HG02943 (cell line): ENCODE results near the gene TPX2.
"Not testable (repeated sequence)": the region's sequence is repeated elsewhere in the genome, so short reads cannot be mapped to it uniquely, and the experiment has no call there.

Experiments
- ATAC-seq: cut with Tn5 transposase; IDR thresholded peaks from one replicate; pipeline ENCODE4 v1.9.1; 2021; ENCODE audit warnings: mild to moderate bottlenecking, low read depth, moderate library complexity; ENCODE audit not compliant: unreplicated experiment

The TPX2 gene

DNA sequence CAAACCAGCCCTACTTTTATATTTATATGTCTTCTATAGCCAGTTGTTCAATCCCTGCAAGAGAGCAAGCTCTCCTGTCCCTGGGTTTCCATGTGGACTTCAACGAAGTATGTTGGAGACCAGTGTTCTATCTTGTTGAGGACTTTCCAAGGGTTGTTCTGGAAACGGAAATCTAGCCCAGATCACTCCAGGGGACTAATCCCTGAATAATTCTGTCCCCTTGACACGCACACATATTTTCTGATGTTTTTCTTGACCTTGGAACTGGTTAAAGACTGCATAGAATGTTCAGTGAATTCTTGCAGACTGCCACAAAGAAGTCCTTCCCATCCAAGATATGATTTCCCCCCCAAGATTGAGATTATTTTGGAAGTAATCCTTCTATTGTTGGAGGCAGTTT lies 70.6 kb downstream of the TPX2 start:
- ATAC-seq, result no peak

DNA sequence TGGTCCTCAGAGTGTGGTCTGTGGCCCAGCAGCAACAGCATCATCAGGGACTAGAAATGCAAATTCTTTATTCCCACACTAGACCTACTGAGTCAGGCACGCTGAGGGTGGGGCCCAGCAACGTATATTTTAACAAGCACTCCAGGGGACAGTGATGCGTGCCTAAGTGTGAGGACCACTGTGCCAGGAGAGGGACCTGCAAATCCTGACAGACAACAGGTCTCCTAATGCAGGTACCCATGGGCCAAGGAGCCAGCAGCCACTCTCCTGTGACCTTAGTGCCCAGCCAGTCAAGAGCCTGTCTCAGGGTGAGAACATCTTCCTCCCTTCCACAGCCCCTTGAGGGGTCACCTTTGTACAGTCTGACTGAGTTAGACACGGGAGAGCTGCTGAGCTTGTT lies 72.1 kb downstream of the TPX2 start:
- no peak for ATAC-seq

DNA sequence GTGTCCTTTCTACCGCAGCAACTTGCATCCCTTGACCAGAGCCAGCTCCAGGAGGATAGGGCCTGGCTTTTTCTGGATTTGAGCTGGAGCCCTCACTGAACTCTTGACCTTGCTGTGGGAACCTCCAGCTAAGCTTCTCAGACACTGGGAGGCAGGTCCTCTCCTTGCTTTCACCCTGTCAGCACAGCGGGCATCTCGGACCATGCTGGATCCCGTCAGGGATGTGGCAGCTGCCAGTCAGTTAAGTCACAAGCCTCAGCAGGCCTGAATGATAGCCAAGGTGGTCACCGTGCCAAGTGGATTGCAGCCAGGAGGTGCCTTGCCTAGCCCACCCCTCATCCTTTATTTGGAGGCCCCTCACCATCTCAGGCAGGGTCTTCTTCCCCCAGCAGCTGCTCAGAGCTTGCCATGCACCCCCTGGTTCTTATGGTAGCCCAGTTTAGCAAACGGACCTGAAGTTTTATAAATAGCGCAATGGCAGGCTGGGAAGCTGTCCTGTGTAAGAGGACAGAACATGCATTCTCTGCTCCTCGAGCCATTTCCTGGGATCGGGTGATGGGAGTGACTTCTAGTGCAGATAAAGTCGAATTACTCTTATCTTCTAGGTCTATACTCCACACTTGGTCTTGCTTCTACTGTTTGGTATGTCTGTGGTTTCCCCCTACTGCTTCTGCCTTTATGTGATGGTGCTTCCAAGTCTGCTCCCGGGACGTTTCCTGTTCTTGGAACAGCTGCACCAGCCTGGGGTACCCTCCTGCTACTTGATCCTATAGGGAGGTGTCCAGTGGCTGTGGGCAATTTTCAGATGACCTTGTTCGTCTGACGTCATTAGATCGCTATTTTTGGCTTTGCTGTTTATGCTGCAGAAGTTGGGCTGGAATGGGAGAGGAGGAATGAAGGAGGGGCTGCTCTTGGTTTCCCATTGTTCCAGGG lies 73.0 kb downstream of the TPX2 start:
- no peak for ATAC-seq

DNA sequence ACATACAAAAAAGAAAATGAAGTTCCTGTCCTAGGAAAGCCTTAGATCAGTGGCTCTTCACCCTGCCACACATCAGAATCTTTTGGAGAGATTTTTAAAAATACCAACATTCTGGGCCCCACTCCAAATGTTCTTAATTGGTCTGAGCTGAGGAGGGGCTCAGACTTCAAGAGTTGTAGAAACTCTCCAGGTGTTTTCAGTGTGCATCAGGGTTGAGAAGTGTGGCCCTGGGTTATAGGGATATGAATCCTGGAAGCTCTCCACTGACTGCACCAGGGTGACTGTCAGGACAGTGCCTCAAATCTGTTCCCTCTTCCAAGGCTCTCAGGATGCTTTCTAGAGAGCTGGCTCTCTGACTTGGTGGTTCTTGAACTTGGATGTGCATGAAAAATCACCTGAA lies 74.5 kb downstream of the TPX2 start:
- ATAC-seq, result no peak

DNA sequence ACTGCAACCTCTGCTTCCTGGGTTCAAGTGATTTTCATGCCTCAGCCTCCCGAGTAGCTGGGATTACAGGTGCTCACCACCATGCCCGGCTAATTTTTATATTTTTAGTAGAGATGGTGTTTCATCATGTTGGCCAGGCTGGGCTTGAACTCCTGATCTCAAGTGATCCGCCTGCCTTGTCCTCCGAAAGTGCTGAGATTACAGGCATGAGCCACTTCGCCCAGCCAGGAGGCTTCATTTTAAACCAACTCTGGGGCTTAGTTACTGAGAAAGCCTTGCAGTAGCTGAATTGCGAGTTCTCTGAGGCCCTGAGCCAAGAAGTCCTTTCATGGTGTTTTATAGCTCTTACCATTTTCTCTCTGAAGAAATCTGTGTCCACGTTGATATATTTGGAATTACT lies 75.1 kb downstream of the TPX2 start:
- not testable (repeated sequence) for ATAC-seq

DNA sequence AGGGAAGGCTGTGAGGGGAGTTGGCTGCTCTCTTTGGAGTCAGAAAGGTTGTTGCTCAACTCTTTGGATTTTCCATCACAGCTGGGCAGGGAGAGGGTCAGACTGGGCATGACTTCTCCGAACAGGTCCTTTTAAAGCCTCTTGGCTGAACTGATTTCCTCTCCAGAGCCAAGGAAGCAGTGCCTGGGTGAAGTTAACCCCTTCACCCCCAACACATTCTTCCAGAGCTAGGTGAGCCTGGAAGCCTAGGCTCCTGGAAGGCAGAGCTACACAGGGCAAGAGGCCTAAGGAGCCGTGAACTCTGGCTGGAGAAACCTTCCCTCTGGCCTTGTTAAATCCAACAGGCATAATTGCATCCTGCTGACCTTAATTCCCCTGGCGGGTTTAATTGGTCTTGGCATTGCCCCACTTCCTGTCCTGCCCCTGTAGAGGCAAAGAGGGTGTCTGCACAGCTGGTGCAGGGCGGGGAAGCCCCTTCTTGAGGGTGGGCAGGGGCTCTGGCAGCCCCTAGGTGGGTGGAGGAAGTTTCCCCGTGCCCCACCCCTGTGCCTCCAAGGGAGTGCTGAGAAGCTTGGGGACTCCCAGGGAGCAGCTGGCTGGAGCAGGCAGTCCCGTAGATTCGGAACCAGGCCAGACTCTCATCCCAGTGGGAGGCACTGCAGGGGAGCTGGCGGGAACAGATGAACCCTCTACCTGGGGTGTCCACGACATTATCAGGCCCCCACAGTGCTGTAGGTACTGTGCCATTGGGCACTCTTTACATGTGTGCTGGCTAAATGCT lies 76.5 kb downstream of the TPX2 start:
- no peak for ATAC-seq

DNA sequence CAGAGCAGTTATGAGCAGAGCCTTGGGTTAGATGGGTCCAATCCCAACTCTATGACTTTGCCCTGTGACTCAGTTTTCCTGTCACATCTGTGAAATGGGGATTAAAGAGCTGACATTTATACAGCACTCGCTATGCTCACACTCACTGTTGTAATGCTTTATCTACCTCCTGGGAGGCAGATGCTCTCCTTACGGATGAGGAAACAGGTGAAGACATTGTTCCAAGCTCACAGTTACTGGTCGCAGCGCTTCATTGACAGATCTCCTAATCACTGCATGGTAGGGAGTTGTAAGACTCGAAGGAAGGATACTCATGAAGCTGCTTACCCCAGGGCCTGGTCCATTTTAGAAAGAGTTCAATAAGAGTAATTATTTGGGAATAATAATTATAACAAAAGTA lies 77.1 kb downstream of the TPX2 start:
- ATAC-seq, result no peak

DNA sequence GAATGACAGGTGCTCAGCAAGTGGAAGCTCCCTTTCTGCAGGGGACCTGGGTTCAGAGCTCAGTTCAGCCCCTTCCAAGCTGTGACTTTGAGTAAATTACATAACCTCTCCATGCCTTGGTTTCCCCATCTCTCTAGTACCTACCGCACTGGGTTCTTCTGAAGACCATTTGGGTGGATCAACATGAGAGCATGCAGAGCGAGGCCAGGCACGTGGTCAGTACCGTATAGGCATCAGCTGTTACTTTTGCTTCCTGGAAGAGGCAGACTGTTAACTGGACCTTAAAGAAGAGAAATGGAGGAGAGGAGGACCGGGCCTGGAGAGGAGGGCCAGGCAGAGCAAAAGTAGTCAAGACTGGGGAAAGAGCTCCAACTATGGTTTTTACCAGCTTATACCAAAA lies 78.4 kb downstream of the TPX2 start:
- ATAC-seq, result no peak

DNA sequence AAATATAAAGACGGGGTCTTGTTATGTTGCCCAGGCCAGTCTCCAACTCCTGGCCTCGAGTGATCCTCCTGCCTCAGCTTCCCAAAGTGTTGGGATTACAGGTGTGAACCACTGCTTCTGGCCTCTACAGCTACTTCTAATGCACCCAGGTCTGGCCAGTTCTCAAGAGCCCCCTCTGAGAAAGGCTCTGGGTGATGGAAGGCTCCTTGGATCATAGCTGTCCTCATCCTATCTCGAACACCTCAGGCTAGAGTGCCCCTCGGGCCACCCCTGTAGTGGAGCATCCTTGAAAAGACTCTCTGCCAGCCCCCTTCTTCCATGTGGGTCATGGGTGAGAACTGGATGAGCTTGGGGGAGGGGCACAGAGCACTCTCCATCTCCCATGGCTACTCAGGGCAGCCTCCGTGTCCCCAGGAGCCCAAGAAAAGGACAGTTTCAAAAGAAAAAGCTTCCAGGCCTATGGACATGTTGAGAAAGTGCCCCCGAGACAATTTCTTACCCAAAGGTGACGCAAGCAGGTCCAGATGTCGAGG lies 79.4 kb downstream of the TPX2 start:
- ATAC-seq, result no peak

DNA sequence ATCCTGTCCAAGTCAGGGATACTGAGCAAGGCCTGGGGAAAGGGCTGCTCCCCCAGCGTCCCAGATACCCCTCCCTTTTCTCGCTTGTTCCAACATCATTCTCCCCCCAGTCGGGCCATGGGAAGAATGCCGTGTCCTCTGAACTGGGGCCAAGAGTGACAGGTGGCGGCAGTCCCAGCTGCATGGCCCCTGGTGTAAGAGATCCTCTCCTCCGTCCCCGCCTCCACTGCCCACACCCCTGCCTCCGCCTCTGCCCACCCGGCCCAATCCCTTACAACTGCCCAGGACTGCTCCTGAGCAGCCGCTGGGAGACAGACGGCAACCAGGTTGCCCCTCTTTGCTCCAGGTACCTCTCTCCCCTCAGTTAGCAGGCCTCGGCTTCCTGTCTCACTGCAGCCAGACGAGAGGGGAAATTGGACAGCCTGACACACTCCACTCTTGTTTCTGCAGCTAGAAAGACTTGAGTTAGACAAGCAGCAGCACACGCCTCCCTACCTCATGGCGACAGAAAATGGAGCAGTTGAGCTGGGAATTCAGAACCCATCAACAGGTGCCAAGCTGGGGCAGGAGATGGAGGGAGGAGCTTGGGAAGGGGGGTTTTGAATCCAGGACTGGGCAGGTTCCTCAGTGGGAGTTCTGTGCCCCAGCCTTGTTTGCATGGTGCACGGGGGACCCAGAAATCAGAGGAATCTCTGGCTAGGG lies 80.1 kb downstream of the TPX2 start, which contains the start of gene MYLK2:
TSS of gene MYLK2 (plus strand) at position 274 of the 702 bp plus-strand sequence. CDS start at position 499, 225 bp downstream.
- no peak for ATAC-seq

DNA sequence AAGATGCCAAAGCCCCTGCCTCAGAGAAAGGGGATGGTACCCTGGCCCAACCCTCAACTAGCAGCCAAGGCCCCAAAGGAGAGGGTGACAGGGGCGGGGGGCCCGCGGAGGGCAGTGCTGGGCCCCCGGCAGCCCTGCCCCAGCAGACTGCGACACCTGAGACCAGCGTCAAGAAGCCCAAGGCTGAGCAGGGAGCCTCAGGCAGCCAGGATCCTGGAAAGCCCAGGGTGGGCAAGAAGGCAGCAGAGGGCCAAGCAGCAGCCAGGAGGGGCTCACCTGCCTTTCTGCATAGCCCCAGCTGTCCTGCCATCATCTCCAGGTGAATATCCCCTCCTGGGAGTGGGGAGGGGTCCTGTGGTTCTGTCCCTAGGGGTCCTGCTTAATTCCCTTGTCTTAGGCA lies 81.1 kb downstream of the TPX2 start:
- ATAC-seq, result no peak

DNA sequence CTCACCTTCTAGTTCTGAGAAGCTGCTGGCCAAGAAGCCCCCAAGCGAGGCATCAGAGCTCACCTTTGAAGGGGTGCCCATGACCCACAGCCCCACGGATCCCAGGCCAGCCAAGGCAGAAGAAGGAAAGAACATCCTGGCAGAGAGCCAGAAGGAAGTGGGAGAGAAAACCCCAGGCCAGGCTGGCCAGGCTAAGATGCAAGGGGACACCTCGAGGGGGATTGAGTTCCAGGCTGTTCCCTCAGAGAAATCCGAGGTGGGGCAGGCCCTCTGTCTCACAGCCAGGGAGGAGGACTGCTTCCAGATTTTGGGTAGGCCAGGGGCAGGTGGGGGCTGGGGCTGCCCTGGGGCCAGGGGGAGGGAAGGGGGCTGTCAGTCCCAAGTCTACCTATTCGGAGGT lies 82.3 kb downstream of the TPX2 start:
- ATAC-seq, result no peak

DNA sequence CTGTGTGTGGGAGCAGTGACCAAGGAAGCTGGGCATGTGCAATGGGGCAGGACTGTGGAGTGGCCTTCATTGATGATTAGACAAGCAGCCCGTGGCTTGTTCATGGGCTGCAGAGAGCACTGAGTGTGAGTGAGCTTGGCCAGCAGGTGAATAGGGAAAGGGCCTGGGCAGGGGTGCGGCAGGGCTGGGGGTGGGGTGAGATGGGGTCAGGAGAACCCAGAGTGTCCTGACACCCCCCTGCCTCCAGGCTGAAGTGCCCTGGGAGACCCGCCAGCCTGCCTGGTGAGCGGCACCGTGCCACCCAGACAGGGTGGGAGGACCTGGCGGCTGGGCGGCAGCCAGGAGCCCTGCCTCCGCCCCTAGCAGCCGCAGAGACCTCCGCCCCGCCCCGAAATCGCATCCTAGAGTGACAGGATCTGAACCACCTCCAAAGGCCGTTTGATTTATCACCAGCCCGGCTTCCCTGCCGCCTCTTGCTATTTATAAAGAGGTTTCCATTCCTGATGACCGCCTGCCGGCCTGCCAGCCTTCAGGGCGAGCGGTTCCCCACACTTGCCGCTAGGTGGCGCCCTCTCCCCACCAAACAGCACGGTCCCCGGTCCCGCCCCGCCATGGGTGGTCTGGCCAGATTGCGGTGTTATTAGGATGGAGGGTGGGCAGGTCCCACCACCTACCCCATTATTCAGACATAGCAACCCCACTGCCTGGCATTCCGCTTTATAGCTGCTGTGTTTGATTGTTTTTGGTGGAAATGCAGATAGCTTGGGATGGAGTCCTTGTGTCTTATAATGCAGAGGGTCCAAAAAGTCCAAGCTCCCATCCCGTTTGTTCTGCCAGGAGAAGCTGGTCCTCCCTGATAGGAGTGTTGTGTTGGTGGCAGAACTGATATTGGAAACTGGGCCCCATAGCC lies 83.6 kb downstream of the TPX2 start:
- ATAC-seq, result no peak

DNA sequence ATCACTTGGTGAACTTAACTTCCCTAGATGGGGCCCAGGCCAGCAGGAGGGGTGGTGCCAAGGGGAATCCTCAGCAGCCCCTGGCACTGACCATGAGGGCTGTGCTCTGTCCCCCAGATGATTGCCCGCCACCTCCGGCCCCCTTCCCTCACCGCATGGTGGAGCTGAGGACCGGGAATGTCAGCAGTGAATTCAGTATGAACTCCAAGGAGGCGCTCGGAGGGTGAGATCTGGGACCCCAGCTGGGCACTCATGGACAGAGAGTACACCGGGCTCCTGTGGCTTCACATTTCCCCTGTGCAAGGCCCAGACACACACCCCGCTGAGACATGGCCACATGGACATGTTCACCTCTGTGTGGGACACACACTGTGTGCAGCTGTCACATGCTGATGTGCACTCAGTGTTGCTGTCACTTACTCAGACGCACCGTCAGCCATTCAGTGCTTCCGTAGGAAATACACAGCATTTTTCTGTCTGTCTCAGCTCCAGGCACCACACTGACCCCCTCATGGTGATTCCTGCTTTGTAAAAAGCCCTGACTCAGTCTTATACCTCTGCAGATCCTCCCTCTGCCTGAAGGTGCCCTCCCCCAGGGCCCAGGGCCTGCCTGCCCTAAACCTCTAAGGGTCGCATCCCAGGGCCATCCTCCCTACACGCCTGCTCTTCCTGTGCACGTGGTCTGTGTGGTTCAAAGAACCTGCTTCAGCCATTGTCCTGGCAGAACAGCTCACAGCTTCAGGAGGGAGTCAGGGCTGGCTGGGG lies 84.5 kb downstream of the TPX2 start:
- no peak for ATAC-seq

DNA sequence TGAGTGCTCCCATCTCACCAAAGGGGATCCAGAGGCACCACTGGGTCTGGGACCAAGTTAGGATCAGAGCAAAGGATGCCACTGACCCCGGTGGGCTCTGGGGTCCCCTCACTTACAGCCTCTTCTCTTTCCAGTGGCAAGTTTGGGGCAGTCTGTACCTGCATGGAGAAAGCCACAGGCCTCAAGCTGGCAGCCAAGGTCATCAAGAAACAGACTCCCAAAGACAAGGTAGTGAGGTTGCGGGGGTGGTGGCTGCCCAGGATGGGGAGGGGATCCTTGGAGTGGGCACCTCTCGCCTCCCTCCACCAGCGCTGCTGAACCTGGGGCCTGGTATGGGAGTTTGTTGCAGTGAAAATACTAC lies 85.0 kb downstream of the TPX2 start:
- ATAC-seq, result no peak

DNA sequence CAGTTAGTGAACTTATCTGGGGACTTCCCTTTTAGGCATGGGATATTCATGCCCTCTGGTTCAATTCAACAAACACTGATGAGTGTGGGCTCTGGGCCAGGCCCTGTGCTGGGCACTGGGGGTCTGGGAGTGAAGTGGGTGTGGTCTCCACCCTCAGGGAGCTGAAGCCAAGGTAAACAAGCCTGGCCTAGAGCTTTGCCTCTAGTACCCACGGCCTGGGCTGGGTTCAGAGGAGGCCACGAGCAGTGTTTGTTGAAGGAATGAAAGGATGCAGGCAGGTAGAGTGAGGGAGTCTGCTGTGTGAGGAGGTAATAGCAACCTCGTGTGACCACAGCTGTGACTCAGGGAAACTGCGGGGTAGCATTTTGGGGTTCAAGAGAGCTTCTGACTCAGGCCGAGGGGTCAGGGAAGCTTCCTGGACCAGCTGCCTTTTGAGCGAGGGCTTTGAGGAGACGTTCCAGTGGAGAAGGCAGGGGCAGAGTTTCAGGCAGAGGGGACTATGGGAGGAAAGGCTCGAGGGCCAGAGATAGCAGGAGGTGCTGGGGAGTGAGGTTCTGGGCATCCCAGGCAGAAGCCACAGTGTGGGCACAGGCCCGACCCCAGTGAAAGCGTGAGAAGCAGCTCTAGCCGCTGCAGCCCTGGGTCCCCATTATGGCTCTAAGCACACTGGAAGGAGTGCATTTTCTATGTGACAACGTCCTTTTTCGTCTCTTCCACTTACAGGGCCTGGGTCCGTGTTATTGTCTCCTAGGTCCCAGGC lies 85.6 kb downstream of the TPX2 start:
- ATAC-seq, result no peak

DNA sequence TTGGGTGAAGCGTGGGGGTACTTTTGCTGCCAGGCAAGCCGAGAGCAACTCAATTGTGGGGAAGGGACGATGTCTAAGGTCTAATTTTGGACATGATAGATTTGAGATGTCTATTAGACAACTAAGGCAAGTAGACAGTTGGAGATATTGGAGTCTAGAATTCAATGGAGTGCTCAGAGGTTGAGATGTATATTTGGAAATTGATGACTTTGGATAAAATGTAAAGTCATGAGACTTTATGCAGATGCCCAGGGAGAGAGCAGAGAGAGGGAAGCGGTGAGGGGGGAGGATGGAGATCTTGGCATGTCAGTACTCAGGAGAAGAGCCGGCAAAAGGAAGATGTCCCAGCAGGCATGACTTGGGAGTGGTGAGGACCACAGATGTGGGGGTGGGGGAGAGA lies 87.0 kb downstream of the TPX2 start:
- ATAC-seq, result no peak

DNA sequence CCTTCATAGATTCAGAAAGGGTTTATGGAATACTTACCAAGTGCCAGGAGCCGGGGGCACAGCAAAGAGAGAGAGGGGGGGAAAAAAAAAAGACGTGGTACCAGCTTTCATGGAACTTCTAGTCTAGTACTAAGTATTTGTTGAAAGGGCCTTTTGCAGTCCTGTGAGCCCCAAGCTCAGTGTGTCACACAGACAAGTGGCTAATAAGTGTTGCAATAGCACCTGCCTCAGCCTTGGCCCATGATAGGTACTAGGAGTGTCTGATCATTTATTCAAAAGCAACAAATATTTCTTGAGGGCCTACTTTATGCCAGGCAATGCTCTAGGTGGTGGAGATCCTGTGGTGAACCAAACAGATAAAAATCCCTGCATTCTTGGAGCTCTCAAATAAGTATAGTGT lies 88.0 kb downstream of the TPX2 start:
- ATAC-seq, result no peak
